Neuron (in vitro differentiated cells): ENCODE data around the gene SCCPDH.

Experiments
- H2AFZ ChIP-seq: one replicate; pipeline ENCODE4 v1.6.1; 2013; ENCODE audit warnings: low read depth, mild to moderate bottlenecking, inconsistent platforms, low read length, moderate library complexity
- H3K27me3 ChIP-seq: one replicate; pipeline ENCODE4 v1.6.1; 2013; ENCODE audit warnings: low read length; ENCODE audit not compliant: insufficient read depth
- H3K36me3 ChIP-seq: one replicate; pipeline ENCODE4 v1.6.1; 2013; ENCODE audit warnings: low read length; ENCODE audit not compliant: insufficient read depth
- H3K4me1 ChIP-seq: one replicate; pipeline ENCODE4 v1.6.1; 2013; ENCODE audit warnings: low read length; ENCODE audit not compliant: insufficient read depth
- H3K4me3 ChIP-seq: 2 replicates; pipeline ENCODE4 v1.5.1; 2013; ENCODE audit warnings: mild to moderate bottlenecking, low read length, moderate library complexity
- H3K9me3 ChIP-seq: one replicate; pipeline ENCODE4 v1.6.1; 2013; ENCODE audit warnings: low read length

SCCPDH gene

GRCh38 chr1:246786606-246787238 lies 62.5 kb downstream of the SCCPDH start:
- H2AFZ ChIP-seq: no peak overlapping the region
- no peaks in the 10 kb centered on the region for H3K4me1 ChIP-seq
- H3K36me3 ChIP-seq: peaks cover 4% of the 10 kb centered on the region
- H3K27me3 ChIP-seq: no peaks in the 10 kb centered on the region
- peaks cover 5% of the 10 kb centered on the region for H3K9me3 ChIP-seq
- no peak overlapping the region for H3K4me3 ChIP-seq

- Histone ChIP-seq H3K27me3 (no peaks in the 10 kb centered on the region), H3K4me1 (no peaks in the 10 kb centered on the region), H3K9me3 (peaks cover 5% of the 10 kb centered on the region), H3K4me3 (no peak overlapping the region), H2AFZ (no peak overlapping the region), H3K36me3 (peaks cover 4% of the 10 kb centered on the region)
Measured at GRCh38 chr1:246787781-246788513, 63.7 kb downstream of the SCCPDH start.

DNA sequence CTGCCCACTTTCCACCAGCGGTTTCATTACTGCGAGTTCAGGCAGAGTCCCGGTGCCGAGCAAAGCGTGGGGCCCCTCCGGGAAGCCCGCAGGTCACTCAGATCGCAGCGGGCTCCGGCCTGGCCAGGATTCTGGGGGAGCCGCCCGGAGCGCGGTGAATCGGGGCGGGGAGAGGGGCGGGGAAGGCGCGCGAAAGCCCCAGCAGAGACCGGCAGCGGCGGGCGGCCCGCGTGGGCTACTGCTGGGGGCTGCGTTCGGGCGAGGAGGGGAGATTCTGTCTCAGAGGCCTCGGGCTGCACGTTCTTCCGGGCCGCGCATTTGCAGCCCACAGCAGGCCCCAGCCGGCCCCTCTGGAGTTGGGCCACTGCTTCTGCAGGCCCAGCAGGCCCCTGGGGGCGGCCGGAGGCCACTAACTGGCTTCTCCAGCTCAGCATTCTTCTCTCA lies 64.7 kb downstream of the SCCPDH start:
- Histone ChIP-seq H3K9me3 (peaks cover 5% of the 10 kb centered on the region), H3K4me1 (no peaks in the 10 kb centered on the region), H3K27me3 (no peaks in the 10 kb centered on the region), H3K4me3 (no peak overlapping the region), H2AFZ (no peak overlapping the region), H3K36me3 (no peaks in the 10 kb centered on the region)

GRCh38 chr1:246789454-246790339 lies 65.5 kb downstream of the SCCPDH start:
- Histone ChIP-seq H3K27me3 (no peaks in the 10 kb centered on the region), H3K9me3 (peaks cover 5% of the 10 kb centered on the region), H2AFZ (no peak overlapping the region), H3K36me3 (no peaks in the 10 kb centered on the region), H3K4me3 (no peak overlapping the region), H3K4me1 (peaks cover 5% of the 10 kb centered on the region)

- H3K4me1 ChIP-seq: peaks cover 5% of the 10 kb centered on the region
- H2AFZ ChIP-seq: no peak overlapping the region
- no peaks in the 10 kb centered on the region for H3K27me3 ChIP-seq
- H3K36me3 ChIP-seq: no peaks in the 10 kb centered on the region
- H3K9me3 ChIP-seq: peaks cover 5% of the 10 kb centered on the region
- no peak overlapping the region for H3K4me3 ChIP-seq
Measured at GRCh38 chr1:246790364-246790763, 66.2 kb downstream of the SCCPDH start.

DNA sequence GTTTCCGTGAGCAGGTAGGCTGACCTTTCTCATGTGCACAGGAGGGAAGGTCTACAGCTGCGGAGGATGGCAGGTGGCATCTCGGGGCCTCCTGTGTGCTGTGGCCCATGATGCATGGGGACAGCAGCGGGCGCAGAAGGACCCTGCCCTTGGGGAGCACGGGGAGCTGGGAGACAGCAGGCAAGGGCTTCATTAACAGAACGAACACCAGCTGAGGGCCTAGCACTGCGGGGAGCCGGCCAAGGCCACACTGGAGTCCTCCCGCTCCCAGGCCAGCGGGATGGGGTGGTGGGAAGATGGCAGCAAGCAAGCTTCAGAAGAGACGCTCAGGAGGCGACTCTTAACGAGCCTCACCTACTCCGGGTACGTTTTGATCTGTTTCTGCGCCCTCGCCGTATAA lies 66.6 kb downstream of the SCCPDH start:
- Histone ChIP-seq H3K4me1 (peaks cover 5% of the 10 kb centered on the region), H3K36me3 (no peaks in the 10 kb centered on the region), H2AFZ (no peak overlapping the region), H3K27me3 (no peaks in the 10 kb centered on the region), H3K9me3 (peaks cover under 1% of the 10 kb centered on the region), H3K4me3 (no peak overlapping the region)

DNA sequence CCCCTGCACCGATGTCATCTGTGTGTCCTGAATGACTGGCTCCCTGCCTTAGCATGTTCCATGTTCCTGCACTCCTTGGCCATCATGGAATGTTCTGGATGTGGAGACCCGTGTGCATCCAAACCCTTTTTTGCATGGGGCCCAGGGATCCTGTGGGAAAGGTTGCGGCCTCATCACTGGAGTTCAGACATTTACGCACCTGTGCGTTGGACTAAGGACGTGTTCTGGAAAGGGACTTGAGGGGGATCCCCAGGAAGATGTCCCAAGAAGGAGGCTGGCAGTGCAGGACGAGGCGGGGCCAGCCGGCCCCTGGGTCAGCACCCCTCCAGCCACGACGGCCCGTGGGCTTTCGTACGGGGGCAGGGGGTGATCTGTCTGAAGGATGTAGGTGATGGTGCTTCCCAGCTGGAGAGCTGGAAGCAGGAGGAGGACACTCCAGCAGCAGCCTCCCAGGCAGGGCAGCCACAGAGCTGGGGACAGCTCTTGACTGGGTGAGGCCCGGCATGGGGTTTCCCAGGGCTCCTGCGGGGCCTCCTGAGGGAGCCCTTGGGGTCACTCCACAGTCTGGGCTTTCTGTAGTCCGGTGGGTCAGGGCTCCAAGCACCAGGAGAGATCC lies 67.2 kb downstream of the SCCPDH start:
- Histone ChIP-seq H3K4me3 (no peak overlapping the region), H2AFZ (no peak overlapping the region), H3K27me3 (no peaks in the 10 kb centered on the region), H3K9me3 (no peaks in the 10 kb centered on the region), H3K4me1 (peaks cover 5% of the 10 kb centered on the region), H3K36me3 (no peaks in the 10 kb centered on the region)

GRCh38 chr1:246792603-246793002 lies 68.4 kb downstream of the SCCPDH start:
- Histone ChIP-seq H2AFZ (no peak overlapping the region), H3K27me3 (no peaks in the 10 kb centered on the region), H3K4me3 (no peak overlapping the region), H3K9me3 (no peaks in the 10 kb centered on the region), H3K4me1 (peaks cover 5% of the 10 kb centered on the region), H3K36me3 (no peaks in the 10 kb centered on the region)

GRCh38 chr1:246793356-246793896 lies 69.2 kb downstream of the SCCPDH start:
- Histone ChIP-seq H2AFZ (no peak overlapping the region), H3K4me3 (no peak overlapping the region), H3K4me1 (peaks cover 8% of the 10 kb centered on the region), H3K36me3 (no peaks in the 10 kb centered on the region), H3K27me3 (no peaks in the 10 kb centered on the region), H3K9me3 (no peaks in the 10 kb centered on the region)

- H3K36me3 ChIP-seq: no peaks in the 10 kb centered on the region
- no peaks in the 10 kb centered on the region for H3K27me3 ChIP-seq
- no peak overlapping the region for H3K4me3 ChIP-seq
- H3K9me3 ChIP-seq: no peaks in the 10 kb centered on the region
- no peak overlapping the region for H2AFZ ChIP-seq
- peaks cover 16% of the 10 kb centered on the region for H3K4me1 ChIP-seq
Measured at GRCh38 chr1:246794048-246794827, 70.0 kb downstream of the SCCPDH start.

DNA sequence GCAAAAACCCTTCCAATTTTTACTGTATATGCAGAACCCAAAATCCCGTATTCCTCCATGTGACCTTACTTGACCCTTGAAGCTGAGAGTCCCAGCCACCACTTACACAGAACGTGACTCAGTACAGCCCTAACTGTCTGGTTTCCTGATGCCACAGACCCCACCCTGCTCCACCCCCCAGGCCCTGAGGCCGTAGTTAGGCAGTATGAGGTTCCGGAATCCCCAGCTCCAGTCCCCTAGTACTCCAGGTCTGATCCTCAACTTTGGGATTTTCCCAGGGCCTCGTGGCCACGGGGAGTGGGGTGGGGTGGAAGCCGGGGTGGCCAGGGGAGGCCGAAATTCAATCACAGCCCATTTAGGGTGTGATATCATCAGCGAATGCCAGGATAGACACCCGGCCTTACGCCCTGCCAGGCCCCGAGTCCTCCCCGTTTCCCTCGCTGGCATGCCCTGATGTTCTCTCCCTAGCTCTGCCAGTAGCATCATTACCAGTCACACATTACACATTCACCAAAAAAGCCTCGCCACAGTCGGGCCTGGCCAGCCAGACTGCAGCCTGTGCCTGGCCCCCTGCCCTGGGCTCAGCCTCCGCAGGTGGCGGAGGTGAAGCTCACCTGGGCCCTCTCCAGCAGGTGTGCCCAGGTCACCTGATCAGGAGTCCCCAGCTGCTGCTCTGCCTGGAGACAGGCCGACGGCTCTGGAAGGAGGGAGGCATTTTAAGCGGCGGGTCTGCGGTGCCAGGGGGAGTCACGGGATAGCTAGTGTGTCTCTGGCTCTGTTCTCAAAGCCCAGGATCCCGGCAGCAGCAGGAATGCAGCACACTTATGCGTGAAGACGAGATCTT lies 70.8 kb downstream of the SCCPDH start:
- Histone ChIP-seq H3K27me3 (no peaks in the 10 kb centered on the region), H3K36me3 (no peaks in the 10 kb centered on the region), H3K4me3 (no peak overlapping the region), H3K9me3 (no peaks in the 10 kb centered on the region), H2AFZ (no peak overlapping the region), H3K4me1 (peaks cover 20% of the 10 kb centered on the region)
